NCI-H1417 (cell line): ENCODE measurements around the gene NEDD4L.
"Not testable (repeated sequence)": the region's sequence is repeated elsewhere in the genome, so short reads cannot be mapped to it uniquely, and the experiment has no call there.

ENCODE experiments used
- DNase-seq, 3 experiments: peaks; one replicate each; lab custom pipeline; 2025; lab: John Stamatoyannopoulos, UW

The NEDD4L gene

DNA sequence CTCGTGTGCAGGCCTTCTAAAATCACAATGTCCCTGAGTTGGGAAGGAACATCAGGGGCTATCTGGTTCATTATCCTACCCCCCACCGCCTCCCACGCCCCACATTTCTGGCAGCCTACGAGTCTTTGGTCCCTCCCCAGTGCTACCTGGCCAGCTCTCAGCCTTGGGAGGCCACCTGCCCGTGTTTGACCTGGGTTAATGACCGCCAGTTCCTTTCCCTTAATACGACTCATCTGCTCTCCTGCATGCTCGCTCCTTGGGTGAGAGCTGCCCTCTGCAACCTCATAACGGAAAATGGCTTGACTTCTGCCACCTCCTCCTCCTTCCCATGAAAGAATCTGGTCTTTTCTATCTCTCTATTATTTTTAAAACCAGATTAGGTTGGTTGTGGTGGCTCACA lies 112.5 kb downstream of the NEDD4L start:
- no peak for DNase-seq

DNA sequence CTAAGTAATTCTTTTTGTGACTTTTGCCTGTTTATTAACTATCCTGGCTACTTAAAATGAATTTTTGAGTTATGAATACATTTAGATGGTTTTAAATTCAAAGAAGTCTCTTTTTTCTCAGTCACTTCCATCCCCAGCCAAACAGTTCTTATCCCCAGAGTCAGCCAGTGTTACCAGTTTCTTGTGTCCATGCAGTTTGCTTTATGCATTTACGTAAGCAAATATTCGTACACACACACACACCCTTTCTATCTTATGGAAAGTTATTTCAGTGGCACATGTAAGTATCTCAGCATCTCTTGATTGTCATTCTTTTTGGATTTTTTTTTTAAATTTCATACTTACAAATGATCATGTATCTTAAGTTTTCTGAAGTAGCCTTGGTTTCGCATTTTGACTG lies 113.2 kb downstream of the NEDD4L start:
- DNase-seq: no peak

DNA sequence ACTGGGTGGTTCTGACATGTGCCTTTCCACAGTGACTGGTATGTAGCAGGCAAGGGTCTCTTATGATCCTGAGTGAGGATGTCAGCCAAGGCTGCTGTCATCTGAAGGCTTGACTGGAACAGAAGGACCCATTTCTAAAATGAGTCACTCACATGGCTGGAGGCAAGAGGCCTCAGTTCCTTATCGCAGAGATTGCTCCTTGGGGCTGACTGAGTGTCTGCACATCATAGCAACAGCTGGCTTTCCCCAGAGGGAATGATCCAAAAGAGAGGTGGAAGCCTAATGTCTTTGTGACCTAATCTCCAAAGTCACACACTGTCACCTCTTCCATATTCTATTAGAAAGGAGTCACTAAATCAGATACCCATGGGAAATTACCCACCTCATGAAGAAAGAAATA lies 114.0 kb downstream of the NEDD4L start:
- no peak for DNase-seq

DNA sequence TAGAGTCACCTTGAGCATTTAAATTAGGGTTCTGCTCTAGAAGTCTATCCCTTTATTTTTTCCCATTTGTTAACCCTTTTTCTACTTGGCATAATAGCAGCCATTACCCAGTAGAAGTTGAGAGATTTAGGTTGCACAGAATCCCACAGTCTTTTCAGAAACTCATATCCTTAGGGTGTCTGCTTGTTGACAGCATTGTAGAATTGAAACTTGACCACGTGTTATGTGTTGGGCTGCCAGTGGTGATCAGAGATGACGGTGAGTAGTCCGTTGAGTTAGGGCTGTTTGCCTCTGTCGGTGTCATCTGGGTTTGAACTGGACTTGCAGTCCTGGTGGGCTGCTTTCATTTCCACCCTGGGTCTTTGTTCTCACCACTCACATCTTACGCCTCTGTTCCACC lies 114.4 kb downstream of the NEDD4L start:
- DNase-seq: no peak

DNA sequence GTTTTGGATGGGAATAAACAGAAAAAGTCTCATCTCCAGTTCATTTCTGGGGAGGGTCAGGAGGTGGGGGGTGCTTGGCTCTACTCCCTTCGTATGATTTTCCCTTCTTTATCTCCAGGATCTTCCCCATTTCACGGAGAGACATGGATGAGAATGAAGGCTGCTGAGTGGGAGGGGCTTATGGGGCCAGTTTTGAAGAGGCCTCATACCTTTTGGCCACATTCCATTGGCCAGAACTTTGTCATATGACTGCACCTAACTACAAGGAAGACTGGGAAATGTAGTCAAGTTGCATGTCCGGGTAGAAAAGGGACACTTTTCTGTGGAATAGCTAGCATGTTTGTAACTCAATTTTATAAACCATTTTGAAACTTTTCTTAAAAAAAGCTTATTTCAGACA lies 117.6 kb downstream of the NEDD4L start:
- no peak for DNase-seq

DNA sequence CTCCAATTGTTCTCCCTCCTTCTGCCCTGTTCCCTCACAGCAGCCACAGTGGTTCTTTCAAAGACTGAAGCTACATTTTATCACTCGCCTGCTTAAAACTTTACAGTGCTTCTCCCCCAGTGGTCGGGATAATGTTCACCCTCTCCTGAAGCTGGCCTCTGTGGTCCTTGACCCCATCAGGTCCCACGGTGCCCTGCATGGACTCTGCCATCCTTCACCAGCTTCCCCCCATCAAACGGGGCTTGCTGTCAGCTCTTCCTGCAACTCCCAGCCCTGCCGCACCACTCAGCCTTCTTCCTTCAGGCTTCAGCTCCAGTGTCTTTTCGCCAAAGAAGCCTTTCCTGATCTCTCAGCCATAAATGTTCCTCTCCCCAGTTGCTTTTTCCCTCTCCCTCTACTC lies 118.1 kb downstream of the NEDD4L start:
- no peak for DNase-seq

DNA sequence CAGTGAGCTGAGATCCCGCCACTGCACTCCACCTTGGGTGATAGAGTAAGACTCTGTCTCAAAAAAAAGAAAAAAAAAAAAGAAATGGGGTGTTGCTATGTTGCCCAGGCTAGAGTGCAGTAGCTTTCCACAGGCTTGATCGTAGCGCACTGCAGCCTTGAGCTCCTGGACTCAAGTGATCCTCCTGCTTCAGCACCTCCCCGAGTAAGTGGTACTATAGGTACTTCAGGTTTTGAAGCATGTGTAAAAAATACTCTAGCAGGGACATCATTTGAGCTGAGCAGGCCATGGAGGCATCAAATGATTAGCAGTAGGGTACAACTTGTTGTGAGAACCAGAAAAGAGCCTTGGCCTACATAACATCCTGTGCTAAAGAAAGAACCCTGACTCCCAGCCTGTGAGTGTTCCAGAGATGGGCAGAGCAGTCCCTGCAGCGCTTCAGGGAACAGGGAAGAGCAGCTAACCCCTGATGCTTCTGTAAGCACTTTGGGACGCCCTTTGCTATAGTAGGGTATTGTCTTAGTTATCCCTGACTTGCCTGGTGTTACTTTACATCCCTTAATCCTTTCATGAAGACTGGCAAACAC lies 119.1 kb downstream of the NEDD4L start:
- DNase-seq: no peak

DNA sequence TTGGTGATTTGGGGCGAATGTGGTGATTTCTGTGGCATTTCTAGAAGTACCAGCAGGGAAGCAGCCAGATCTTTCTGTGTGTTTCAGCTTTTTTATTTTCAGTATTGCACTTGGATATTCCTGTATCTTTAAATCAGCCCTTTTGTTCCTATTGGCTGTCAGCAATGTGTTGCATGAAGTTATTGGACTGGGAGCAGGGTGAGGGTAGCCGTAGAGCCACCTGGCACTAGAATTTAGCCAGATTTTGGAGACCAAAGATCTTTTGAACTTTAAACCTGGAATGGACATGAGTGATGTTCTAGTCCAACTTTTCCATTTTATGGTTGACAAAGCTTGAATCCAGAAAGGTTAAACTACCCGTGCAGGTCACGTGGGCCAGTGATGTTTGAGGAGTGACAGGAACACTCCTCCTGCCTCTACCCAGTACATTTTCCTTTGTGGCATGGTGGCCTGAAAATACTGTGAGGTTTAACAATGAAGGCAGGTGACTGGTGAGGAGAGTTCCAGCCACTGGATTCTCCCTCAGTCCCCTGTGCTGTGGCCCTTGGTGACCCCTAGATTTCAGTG lies 122.3 kb downstream of the NEDD4L start:
- DNase-seq: no peak

DNA sequence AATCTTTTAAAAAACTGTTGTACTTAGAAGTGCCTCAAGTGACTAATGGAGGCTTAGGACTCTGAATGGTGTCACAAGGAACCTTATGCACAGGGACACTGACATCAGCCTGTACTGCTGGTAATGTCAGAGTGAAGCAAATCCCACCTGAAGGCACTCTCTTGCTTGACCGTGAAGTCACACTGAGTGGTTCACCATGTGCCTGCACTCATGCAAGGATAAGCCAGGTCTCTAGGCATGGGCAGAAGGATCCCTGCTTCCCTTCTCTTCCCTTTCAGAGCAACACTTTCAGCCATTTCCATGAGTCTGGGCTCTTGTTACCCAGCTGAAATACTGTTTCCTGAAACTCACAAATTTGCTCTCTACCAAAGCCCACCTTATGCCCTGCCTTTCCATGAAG lies 123.0 kb downstream of the NEDD4L start:
- no peak for DNase-seq

DNA sequence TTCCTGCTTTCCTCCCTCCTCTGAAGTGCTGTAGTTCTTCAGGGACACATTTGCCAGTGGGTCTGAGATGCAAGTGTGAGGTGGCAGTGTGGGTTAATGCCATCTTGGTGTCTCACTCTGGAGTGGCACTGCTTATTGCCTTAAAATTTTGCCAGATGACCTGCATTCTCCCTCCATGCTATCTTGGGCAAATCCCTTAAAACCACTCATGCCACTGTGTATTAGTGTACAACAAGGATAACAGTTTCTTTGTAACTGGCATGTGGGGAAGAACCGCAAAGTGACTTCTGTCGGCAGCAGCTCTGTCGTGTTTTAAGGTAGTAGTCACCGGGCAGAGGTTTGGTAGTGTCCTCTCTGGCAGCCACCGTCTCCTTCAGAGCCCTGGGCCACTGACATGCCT lies 124.2 kb downstream of the NEDD4L start:
- DNase-seq: no peak

DNA sequence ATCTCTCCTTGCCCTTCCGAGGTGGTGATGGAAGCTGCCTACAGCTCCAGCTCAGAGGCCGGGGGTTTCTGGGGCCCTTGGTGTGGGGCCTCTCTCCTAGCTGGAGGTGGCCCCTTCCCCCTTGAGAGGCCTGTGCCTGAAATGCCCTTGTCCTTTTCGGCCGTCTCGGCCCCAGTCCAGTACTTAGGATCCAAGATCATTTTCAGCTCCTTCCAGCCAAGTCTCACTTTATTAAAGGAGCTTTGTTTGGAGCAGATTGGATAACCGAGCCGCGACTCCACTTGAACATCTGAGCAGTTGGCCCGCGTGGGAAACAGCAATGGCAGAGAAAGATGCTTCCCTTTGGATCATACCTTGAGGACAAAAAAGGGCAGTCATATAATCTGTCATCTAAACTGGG lies 125.0 kb downstream of the NEDD4L start:
- no peak for DNase-seq

DNA sequence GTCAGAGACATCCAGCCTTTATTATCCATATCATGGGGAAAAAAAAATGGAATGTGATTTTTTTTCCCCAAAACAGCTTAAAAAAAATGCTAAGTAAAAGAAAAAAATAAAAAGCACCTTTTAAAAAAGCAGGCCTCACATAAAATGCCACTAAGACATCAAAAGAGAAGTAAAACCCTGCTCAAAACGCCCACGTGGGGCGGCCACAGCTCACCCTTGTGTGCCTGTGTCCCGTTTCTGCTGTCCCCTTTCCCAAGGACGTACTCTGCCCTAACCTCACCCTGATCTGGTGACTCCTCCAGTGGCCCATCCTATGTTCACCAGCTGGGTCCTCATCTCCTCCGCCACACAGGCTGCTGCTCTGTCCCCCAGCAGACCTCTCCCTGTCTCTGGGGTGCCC lies 125.4 kb downstream of the NEDD4L start:
- no peak for DNase-seq

DNA sequence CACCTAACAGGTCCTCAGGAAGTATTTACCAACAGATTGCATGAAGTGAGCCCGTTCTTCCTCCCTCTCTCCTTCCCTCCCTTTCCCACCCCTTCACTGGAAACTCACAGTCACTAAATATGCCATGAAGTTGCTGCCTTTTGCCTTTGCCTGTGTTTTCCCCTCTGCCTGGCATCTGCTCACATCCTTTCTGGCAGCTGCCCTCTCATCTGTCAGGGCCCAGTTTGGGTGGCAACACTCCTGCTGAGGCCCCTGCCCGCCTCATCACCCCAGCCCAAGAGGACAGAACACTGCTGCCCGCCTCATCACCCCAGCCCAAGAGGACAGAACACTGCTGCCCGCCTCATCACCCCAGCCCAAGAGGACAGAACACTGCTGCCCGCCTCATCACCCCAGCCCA lies 126.0 kb downstream of the NEDD4L start:
- DNase-seq: not testable (repeated sequence)

DNA sequence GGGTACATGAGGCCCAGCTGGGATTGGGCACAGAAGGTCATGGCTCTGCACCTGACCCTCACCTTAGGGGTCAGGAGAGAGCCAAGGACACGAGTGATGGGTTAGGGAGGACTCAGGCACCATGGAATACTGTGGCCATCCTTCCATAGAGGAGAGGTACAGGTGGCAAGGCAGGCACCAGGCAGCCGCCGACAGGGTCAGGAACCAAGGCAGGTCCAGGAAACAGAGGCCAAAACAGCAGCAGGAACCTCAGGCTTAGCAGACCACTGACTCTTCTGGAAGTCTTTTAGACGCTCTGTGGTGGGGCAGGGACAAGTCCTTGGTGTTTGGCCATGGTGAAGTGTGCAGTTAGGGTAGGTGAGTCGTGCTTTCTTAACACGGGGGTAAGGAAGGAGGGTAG lies 128.0 kb downstream of the NEDD4L start:
- no peak for DNase-seq

DNA sequence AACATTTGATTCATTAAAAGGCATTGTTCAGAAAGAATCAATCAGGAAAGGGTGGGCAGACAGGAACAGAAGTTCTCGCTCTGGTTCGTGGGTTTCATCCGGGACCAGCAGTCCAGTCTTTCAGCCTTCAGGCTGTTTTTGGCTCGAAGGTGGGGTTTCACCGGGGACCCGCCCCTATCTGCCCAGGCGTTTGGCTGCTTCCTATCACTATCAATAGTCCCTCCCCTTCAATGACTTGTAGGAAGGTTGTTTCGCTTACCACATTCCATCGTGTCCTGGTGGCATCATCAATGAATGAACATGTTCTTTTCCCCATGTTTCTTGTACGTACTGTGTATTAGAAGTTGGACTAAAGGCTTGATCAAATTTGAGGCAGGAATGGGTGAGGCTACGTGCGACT lies 130.3 kb downstream of the NEDD4L start:
- no peak for DNase-seq

DNA sequence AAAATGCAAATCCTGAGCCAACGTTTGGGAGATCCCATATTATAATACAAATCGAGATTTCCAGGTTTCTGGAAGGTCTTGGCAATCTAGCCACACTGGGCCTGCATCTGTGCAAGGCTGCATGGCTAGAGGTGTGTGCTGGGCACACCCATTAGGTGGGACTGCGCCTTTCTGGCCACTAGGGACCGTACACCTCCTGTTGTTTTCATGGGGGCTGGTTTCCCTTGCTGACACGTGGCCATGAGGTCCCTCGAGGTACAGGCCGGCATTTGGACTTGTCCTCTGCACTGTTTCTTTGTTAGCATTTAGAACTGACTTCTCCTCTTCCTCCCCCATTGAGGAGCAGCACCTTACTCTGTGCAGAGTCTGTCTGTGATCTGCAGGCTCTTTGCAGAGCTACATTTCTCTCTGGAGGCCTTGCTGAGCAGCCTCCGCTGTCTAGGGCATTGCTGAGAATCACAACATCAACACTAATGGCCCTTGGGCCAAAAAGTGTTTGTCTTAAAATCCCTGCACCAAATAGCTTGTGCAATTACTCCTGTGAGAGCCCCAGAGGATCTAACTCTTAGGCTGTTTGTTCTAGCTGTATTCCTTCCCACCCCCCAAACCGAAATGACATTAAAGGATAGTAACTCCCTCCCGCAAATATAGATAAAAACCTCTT lies 131.2 kb downstream of the NEDD4L start:
- DNase-seq: peak; percentile 39 to 67 (median 44)

DNA sequence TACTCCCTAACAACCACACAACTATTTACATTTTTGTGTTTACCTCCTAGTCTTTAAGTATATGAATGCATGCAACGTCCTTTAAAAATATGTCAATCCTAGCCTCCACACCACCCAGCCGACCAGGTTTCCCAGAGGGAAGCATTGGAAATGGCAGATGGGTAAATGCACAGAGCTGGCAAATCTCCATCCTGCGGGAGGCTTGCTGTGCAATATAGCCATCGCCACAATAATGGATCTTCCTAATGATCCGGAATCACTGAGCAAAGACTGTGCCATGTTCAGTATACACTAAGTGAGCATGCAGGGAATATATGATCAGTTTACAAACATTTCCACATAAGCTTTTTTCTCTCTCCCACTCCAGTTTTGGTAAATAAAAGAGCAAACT lies 131.8 kb downstream of the NEDD4L start:
- DNase-seq: peak in 2 of 3 experiments; percentile 48 to 67

DNA sequence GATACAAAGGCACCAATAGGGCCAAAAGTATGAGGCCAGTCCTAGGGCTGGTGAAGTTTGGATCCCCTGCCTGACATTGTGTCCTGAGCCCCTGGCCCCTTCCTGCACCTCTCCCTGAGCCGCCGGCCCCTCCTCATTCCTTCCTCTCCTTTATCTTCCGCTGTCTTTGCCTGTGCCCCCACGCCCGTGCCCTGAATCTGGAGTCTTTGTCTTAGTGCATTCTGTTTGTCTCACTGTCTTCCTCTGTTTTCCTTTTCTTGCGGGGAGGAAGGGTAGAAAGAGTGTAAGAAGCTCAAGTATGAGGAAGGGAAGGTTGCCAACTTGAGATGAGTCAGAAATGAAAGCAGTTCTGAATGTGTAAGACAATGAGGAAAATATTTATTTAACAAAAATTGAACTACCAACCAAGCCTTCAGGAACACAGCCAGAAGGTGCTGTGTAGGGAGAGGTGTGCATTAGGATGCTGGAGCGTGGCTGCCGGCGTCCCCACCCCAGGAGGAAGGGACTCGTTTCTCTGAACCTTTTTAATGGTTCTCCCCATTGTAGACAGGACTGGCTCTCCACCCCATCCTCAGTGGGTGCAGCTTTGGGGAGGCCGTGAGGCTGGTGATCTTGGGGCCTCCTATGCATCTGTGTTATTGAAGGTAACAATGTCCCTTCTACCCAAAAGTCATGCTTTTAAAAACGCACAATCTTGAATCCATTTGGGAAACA lies 133.1 kb downstream of the NEDD4L start:
- no peak for DNase-seq

DNA sequence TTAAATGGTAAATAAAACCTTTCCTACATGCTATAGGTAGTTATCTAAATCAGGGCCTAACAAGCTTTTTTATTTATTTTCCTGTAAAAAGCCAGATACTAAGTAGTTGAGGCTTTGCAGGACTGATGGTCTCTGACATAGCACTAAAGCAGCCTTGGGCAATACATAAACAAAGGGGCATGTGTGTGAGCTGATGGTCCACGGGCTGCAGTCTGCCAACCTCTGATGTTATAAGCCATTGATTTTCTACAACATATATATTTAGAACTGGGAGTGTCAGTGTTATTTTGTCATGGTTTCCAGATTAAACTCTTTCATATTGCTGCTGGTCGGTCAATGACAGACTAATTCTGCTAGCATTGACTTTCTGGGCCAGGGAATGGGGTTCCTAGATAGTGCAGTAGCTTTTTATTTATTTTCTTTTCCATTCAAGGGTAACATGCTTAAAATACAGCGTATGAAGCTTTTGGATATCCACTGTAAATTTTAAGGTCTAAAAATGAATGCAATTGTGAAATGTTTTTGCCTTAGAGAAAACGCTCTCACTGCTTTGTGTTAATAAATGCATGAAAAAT lies 134.0 kb downstream of the NEDD4L start:
- DNase-seq: no peak

DNA sequence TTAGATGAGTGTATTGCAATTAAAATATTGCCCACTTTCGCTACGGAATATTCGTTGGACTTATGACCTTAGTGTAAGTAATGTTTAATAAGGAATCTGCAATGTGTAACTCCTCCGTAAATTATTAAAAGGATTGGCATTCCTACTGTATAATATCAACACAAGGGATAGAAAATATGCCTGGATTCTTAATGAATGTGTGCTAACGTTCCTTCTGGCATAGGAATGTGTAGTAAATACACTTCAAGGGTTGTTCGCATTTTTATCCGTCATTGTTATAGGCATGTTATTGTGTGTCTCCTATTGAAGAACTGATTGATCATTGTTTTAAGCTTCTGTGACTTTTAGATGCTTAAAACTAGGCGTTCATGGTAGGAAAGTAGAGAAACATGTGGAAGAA lies 134.5 kb downstream of the NEDD4L start:
- DNase-seq: no peak

DNA sequence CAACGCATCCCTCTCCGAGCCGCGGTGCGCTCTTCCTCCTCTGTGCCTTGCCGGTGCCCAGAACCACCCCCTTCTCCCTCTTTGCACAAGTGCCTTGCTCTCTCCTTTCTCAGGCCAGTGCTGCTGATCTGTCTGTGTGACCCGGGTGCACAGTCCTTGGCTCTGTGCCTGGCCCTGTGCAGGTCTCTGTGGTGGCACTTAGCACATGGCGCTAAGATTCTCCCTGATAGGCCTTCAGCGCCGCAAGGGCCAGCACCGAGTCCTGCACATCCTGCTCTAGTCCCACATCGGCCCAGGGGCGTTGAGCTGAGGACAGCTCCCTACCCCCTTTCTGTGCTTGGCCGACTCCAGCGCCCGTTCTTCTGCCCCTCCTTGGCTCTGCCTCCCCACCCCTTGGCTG lies 136.1 kb downstream of the NEDD4L start:
- DNase-seq: no peak

DNA sequence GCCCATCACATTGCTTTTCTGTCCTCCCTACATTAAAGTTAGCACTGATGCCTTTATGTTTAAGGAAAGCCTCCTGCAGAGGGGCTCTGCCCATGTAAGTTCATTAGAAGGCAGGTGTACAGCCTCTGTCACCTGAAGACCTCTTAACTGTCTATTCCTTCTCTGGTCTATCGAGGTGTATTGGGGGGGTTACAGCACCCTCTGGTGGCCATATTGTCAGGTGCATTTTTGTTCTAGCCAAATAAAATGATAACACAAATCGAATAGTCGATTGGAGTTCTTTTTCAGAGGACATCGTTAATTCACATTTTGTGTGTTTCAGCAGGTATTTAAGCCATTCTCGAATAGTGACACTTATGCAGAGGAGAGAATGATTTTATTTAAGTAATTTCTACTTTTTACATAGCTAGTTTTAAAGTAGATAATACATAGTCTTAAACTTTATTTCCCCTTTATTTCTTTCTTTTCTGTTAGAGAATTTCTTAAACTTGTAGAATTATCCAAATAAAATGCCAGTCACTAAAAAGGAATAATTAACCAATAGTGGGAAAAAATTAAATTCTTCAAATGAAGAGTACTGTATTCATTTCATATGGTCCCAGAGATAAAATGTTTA lies 136.8 kb downstream of the NEDD4L start:
- DNase-seq: peak; percentile 60 to 91 (median 73)
